Endothelial cell of umbilical vein (primary cell): ENCODE data around the gene EIF3B.

Experiments
- CTCF ChIP-seq, 2 donors: IDR thresholded peaks; 1 replicate in 1 of 2; 2 replicates in 1 of 2; pipeline ENCODE4 v1.5.1; 2011; ENCODE audit warnings: low read length in 2 of 2, mild to moderate bottlenecking in 2 of 2, moderate library complexity in 2 of 2, control low read depth in 1 of 2, inconsistent platforms in 1 of 2, low read depth in 1 of 2; ENCODE audit not compliant: insufficient read depth in 1 of 2; ENCODE audit errors: extremely low read depth in 1 of 2
- EZH2 ChIP-seq: IDR thresholded peaks from 2 replicates; pipeline ENCODE4 v1.6.1; 2012; ENCODE audit warnings: borderline replicate concordance, low read depth, mild to moderate bottlenecking, moderate library complexity, low read length, inconsistent platforms; ENCODE audit not compliant: severe bottlenecking
- MAX ChIP-seq: IDR thresholded peaks from 2 replicates; pipeline ENCODE4 v1.6.1; 2011; ENCODE audit not compliant: insufficient read depth, insufficient read length
- MYC ChIP-seq: IDR thresholded peaks from one replicate; pipeline ENCODE4 v1.6.1; 2011; ENCODE audit warnings: mild to moderate bottlenecking, low read depth, low read length
- POLR2A ChIP-seq: IDR thresholded peaks from 2 replicates; pipeline ENCODE4 v1.6.1; 2012; ENCODE audit warnings: low read depth, mild to moderate bottlenecking, control low read depth, low read length
- POLR2AphosphoS5 ChIP-seq: IDR thresholded peaks from 2 replicates; pipeline ENCODE4 v1.6.1; 2012; ENCODE audit warnings: low read depth, mild to moderate bottlenecking, control low read depth, low read length, moderate library complexity; ENCODE audit not compliant: insufficient read depth

GRCh38 chr7:2388637-2388954, 34.0 kb downstream of the EIF3B start:
- TF ChIP-seq CTCF (IDR thresholded peaks at IDR 0.05; ENCODE audit: extremely low read depth in 1 of 2, insufficient read depth in 1 of 2, low read depth in 1 of 2, low read length in 2 of 2), result no peak
- TF ChIP-seq MAX, result no peak
- TF ChIP-seq POLR2AphosphoS5, result no peak
- TF ChIP-seq POLR2A, result no peak
- TF ChIP-seq MYC, result no peak
- no peak for TF ChIP-seq EZH2
